ENCODE data around the gene TMEM225B.
"Not testable (repeated sequence)": the region's sequence is repeated elsewhere in the genome, so short reads cannot be mapped to it uniquely, and the experiment has no call there.

TMEM225B gene

GRCh38 chr7:99579956-99580777 lies 17.9 kb upstream of the TMEM225B start:
- DNase-seq = peak; percentile 71

GRCh38 chr7:99580778-99581332 lies 17.2 kb upstream of the TMEM225B start:
- not testable (repeated sequence) for DNase-seq

GRCh38 chr7:99588868-99589267 lies 9.2 kb upstream of the TMEM225B start:
- no peak for DNase-seq

- no peak for DNase-seq
Measured at GRCh38 chr7:99594948-99595745, 2.9 kb upstream of the TMEM225B start.

GRCh38 chr7:99596408-99596955 lies 1.6 kb upstream of the TMEM225B start:
- no peak for DNase-seq

- no peak for DNase-seq
Measured at GRCh38 chr7:99599836-99600235, 1.8 kb downstream of the TMEM225B start.

- DNase-seq = no peak
Measured at GRCh38 chr7:99601656-99602310, 3.7 kb downstream of the TMEM225B start.

GRCh38 chr7:99605527-99605926 lies 7.5 kb downstream of the TMEM225B start:
- no peak for DNase-seq

- DNase-seq = no peak
Measured at GRCh38 chr7:99606531-99606930, 8.5 kb downstream of the TMEM225B start.

- DNase-seq = no peak
Measured at GRCh38 chr7:99607548-99607947, 9.5 kb downstream of the TMEM225B start.

GRCh38 chr7:99614495-99614894 lies 16.4 kb downstream of the TMEM225B start:
- no peak for DNase-seq

GRCh38 chr7:99615989-99616358 lies 17.9 kb downstream of the TMEM225B start:
- DNase-seq = no peak

GRCh38 chr7:99616359-99617191 lies 18.5 kb downstream of the TMEM225B start, which contains the start of gene ZSCAN25:
Gene ZSCAN25 (plus strand): TSS chr7:99616946. CDS start chr7:99619607, 2,661 bp downstream.
- DNase-seq = peak; percentile 83

- no peak for DNase-seq
Measured at GRCh38 chr7:99617192-99617781, 19.2 kb downstream of the TMEM225B start.

- no peak for DNase-seq
Measured at GRCh38 chr7:99618726-99619125, 20.7 kb downstream of the TMEM225B start.

- DNase-seq = no peak
Measured at GRCh38 chr7:99619571-99620130, 21.6 kb downstream of the TMEM225B start.

- no peak for DNase-seq
Measured at GRCh38 chr7:99621271-99621670, 23.2 kb downstream of the TMEM225B start.

- DNase-seq = no peak
Measured at GRCh38 chr7:99622596-99622995, 24.5 kb downstream of the TMEM225B start.

- DNase-seq = no peak
Measured at GRCh38 chr7:99623091-99623693, 25.1 kb downstream of the TMEM225B start.

- no peak for DNase-seq
Measured at GRCh38 chr7:99623702-99624447, 25.8 kb downstream of the TMEM225B start.

All from activated T-cell treated with anti-CD3 and anti-CD28 coated beads, Interleukin-2, amount 50 U/mL, for 1 hour (primary cell).